T-helper 2 cell treated with Interferon-gamma antibody and Interleukin-4, amounts not matched to agents 100 ng/mL and 5 ng/mL, for 36 hours (primary cell): ENCODE data around the gene RORB. TPM values are rescaled to one million over a fixed set of nuclear protein-coding genes. Genes with fewer than 3 reads are reported as not detected.

Source experiments
- intact Hi-C: fragments of 100-400 bp; cut with micrococcal nuclease; formaldehyde crosslinking; loops from one replicate; pipeline ENCODE4 v1.15.1; 2023
- total RNA-seq: library from RNA; stranded (reverse); gene quantifications from 2 replicates; pipeline ENCODE4 v1.2.3, GENCODE V29; 2022

The RORB gene
- total RNA-seq, 1 donor from 2014 or later: 0.14 TPM

DNA sequence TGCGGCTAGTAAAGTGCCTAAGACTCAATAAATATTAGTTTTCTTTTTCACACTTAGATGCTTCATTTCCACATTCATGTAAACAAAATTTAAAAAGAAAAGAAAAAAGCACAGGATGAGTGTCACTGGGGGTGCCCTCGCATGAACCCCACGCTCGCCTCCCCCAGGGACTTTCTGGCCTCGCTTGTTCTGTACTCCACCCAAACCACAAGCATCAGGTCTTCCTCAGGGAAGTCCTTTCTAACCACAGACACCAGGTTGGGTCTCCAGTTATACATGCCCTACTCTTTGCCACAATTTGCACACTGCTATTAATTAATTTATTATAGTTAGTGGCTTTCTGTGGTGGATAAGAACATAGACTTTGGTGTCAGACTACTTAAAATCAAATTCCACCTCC lies 92.4 kb downstream of the RORB start:
- intact Hi-C loops: no loop called here

DNA sequence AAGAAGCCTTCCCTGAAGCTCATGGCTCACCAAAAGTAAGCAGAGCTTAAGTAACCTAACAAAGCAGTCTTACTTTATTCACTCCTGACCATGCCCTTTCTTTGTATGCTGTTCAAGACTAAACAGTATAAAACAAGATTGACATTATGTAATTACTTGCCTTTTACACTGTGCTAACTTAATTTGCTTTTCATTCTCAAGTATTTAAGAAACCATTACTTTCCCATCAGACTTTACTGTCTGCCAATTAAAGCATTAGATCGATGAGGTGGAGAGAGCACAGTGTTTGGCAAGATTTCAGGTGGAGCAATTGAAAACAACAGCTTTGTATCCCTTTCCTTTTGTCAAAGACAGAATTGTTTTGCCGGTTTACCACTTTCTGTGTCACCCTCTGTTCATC lies 98.2 kb downstream of the RORB start:
- intact Hi-C loops: no loop called here

DNA sequence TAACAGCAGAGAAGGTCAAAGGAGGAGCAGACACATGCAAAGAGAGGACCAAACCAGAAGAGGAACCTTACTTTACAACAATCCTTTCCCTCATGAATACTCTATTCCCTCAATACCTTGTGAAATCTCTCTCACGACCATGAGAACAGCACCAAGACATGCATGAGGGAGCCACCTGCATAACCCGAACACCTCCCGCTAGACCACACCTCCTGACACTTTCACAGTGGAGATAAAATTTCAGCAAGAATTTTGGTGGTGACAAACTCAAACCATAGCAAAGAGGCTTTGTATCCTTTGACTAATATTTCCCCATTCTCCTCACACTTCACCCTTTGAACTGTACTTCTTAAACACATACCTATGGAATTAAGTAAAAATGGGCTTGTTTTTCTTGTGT lies 101.7 kb downstream of the RORB start:
- intact Hi-C loops: no loop called here

DNA sequence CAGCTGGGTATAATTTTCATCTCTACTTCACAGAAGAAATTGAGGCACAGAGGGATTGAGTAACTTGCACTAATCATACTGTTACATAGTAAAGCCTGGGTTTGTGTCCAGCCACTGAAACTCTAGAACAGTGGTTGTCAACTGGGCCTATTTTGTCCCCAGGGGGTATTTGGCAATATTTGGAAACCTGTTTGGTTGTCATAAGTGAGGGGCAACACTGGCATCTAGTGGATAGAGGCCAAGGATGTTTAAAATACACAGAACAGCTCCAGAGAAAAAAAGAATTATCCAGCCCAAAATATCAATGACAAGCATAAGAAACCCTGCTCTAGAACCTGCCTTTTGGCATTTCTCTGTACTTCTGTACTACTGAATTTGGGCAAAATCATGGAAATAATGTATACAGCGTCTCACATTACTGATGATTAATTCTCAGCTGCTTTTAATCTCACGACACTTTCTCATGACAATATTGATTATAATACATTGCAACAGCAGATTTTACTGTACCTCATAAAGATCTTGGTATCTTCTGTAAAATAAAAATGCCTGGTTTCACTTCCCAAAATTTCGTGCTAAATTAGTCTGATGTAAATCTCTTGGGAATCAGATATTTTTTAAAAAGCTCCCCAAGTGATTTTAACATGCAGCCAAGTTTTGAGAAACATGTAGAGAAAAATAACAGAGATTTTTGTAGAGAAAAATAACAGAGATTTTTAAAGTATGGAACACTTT lies 112.7 kb downstream of the RORB start:
- intact Hi-C loops: no loop called here

DNA sequence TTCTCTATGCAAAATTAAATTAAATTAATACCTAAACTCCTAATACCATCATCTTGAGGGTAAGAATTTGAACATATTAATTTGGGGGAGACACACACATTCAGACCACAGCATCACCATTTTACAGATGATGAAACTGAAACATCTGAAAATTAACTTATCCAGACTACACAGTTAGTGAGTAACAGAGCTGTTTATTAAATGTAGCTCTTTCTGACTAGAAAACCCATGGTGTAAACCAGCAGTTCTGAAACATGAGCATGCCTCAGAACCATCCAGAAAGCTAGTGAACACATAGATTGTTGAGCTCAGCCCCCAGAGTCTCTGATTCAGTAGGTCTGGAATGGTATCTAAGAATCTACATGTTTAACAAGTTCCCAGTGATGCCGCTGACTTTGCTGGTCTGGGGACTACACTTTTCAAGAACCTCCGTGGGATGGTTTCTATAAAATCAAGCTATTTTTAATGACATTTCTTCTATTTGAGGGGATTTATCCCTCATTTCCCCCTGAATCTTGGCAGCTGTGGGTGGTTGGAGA lies 113.5 kb downstream of the RORB start:
- intact Hi-C loops: no loop called here

DNA sequence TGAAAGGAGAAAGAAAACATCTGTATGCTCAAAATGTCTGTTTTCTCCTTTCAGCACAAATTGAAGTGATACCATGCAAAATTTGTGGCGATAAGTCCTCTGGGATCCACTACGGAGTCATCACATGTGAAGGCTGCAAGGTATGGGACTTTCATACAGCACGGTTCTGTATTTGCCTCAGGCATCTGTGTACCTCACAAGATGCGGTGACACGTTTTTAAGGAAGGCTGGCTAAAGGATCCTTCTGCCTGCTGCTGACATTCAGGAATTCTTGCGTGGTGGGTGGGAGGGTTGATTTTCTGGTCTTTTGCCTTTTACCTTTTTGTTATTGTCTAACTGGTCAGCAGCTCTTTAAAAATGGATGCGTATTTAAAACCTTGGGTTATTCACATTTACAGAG lies 133.1 kb downstream of the RORB start:
- intact Hi-C loops: no loop called here

DNA sequence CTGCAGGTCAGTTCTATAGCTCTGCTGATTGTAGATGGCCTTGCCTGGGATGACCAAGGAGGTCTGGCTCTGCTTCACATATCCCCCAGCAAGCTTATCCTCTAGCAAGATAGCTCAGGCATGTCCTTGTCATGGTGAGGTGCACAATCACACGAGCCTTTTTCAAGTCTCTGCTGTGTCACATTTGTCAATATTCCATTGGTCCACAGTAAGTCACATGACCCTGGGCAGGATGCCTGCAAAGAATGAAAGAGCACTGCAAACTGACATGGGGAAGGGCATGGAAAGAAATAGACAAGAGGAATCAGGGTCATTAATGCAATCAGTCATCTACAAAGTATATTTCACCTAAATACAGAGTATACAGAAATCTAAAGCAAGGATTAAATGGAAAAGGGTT lies 142.0 kb downstream of the RORB start:
- intact Hi-C loops: no loop called here

DNA sequence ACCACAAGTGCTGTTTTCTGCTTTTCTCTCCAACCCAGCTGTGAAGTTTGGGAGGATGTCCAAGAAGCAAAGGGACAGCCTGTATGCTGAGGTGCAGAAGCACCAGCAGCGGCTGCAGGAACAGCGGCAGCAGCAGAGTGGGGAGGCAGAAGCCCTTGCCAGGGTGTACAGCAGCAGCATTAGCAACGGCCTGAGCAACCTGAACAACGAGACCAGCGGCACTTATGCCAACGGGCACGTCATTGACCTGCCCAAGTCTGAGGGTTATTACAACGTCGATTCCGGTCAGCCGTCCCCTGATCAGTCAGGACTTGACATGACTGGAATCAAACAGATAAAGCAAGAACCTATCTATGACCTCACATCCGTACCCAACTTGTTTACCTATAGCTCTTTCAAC lies 145.2 kb downstream of the RORB start:
- intact Hi-C loops: no loop called here

DNA sequence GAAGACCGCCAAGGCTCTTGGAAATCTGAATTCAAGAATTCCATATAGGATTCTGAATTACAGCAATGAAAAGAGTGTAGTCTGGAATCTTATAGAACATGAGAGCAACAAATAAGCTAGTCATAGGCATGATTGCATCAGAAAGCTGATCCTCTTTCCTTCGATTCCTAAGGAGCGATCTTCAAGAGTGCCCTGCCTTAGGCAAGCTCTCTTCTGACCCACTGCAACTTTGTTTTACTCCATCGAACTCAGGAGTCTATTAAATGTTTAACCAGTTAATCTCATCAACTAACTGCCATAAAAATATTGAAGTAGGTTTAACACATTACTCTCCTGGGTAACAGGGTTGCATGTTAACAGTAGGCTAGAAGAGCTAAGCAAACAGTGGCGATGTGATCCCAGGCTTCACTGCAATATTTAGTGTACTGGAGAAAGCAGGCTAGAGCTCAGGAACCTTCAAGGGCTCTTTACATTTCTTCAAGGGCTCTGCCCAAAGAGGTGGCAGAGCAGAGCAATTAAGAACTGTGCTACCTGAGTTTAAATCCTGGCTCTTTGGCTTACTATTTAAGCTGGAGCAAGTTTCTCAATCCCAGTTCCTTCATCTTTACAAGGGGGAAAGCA lies 146.3 kb downstream of the RORB start:
- intact Hi-C loops: no loop called here

DNA sequence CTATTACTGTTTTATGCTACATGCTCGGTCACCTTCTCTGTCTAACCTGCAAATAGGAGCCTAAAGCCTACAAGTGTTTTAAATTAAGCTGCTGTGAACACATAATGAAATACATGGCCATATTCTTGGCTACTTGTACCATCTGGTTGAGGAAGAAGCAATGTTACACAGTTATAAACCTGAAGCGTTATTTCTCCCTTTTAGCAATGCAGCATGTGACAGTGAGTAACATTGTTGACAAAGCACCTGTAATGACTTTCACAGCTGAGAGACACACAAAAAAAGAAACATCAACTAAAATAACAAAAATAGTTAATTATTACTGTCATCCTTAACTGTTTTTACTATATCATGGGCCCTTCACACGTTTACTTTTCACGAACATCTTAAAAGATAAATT lies 146.9 kb downstream of the RORB start:
- intact Hi-C loops: loop anchor here (2.0 kb wide), 1 partner anchor 1443 kb away; no protein-coding TSS in a partner anchor

DNA sequence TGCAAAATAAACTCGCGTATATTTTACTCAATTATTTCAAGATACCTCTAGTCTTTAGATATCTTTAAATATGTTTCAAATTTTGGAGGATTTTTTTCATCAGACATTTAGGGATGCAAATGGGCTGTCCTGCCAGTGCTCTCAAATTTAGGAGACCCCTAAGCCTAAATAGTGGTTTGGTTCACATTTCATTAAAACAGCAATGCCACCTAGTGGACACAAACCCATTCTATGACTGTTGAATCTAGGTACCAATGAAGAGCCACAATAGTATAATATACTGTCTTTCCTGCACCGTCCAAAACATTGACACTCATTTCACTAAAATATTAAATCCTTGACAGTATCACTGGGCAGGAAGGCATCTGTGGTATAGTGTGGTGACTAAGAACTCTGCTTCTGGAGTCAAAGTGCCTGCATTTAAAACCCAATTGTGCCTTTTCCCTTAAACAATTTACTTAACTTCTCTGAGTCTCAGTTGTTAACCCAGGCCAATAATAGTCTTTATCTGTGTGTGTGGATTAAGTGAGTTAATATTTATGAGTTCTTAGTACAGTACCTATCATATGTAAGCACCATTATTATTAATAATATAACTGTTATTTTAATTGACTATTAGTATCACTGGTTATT lies 148.0 kb downstream of the RORB start:
- intact Hi-C loops: loop anchor here (2.0 kb wide), 1 partner anchor 1444 kb away; no protein-coding TSS in a partner anchor

DNA sequence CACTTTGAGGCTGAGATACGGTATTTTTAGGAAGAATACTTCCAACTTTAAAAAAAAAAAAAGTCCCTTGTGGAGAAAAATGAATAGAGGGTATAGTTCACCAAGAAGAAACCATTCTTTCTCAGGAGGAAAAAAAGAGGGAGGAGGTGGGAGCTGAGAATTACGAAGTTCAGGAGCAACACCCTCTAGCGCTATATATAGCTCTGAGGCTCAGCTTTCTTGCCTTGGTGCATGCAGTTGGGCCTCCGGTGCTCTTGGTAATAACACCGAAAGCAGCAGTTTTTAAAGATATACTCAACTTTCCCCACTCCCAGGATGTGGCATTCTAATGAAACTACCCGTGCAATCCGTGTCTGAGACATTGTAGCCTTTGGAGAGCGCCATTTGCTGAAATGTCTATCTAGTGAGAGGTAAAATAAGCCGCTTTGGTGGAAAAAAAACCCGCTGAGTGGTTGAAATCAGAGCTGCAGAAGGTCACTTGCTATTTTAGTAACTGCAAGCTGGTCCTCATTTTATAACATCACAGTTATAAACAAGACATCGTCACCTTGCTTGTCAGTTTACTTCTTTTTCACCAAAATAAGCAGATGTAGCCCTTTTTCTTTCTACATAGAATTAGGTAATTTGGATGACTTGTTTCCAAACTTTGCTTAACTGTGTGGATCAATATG lies 156.4 kb downstream of the RORB start:
- intact Hi-C loops: no loop called here

DNA sequence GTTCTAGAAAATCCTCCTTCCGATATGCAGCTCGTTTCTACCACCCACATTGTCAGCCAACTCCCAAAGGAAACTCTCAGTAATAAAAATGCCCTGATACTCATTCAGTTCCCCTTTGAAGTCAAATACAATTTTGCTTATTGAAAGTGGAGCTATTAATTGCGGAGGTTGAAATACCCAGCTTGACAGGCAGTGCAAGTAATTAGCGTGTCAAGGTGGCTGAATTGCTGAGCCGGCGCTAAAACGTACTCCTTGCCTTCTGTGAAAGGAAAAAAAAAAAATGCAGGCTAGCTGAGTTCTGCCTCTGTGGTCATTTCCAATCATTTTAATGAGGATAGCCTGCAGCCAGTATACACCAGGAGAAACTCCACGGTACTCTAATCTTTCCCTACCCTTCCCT lies 165.5 kb downstream of the RORB start:
- intact Hi-C loops: no loop called here

DNA sequence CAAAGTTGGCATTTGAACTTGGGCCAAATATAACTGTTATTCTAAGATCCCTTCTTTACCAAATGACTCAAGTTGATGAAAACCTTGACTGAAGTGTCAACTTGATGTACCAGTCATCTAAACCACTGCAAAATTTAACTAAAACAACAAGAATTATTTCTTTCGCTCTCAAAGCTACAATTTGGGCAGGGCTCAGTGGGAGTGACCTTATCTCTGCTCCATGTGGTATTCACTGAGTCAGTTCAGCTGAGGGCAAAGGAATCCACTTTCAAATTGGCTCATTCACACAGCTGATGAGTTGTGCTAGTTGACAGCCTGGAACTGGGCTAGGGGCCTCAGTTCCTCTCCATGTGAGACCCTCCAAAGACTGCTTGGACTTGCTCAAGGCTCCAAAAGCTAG lies 166.3 kb downstream of the RORB start:
- intact Hi-C loops: no loop called here

DNA sequence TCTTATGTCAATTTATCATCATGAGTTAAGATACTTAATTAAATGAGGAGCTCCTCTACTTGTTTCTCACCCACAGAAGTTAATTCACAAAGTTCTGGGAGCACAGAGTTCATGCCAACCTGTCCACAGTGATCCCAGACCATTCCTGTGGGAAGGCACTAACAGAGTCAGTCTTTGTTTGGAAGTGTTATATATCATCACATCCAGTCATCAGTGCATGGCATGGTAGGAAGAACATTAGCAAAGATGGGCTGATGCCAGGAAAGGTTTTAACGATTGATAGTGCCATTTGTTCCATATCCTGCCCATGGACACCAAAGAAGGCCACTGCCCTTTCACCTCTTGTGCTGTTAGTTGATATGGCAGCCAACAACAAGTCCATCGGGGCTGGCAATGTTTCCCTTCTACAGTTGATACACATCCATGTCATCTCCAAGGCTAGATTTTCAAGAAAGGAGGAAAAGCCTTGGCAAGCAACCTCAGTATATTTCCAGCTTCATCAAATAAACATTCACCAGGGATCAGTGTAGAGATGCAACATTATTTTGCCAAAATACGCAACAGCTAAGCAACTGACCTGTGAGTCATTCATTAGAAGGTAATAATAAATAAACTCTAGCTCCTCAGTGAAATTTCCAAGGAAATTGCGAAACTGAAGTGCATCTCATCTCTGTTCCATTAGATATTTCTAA lies 169.6 kb downstream of the RORB start:
- intact Hi-C loops: no loop called here

DNA sequence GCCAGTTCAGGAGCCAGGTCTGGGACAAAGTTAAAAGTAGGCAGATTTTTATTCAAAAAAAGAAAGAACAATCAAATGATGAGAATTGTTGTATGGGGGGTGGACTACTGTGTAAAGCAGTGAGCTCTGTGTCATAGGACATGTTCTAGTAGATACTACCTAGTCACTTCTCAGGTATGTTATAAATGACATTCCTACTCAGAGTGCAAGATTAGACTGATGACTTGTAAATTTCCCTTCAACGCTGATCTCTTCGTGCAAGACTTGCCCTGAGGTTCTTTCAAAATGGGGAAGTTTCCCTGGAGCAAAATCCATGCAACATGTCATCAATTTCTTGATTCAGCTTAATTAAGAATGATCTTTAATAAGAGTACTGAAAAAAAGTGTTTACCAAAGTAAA lies 175.1 kb downstream of the RORB start:
- intact Hi-C loops: no loop called here

DNA sequence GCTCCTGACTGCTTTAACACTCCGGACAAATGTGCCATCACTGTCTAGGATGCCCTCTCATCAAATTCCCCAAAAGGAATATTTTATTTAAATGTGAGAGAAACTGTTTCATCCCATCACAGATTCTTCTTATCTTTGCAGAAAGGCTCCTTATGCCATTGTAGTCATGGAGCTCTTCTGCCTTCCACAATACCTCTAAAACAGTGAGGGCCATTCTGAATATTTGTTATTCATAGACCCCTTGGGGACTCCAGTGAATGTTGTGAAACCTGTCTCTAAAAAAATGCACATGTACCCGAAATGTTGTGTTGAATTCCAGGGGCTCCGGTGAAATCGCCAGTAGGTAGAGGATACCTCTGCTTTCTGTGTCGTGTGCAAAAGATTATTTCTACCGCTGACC lies 176.9 kb downstream of the RORB start:
- intact Hi-C loops: no loop called here

DNA sequence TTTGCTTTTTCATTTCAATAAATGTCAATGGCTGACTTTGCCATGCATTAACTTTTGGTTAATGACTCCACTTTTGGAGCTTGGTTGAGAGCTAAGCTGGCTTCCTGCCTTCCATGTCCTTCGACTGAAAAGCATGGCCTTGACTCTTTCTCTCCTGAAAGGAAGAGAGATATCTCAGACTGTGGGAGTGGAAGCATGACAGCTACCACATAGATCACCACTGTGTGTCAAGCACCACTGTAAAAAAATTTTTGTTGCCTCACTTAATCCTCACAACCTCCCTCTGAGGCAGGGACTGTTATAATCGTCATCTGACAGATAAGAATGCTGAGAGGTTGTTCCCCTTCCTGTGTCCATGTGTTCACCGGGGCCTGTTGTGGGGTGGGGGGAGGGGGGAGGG lies 184.8 kb downstream of the RORB start:
- intact Hi-C loops: no loop called here

DNA sequence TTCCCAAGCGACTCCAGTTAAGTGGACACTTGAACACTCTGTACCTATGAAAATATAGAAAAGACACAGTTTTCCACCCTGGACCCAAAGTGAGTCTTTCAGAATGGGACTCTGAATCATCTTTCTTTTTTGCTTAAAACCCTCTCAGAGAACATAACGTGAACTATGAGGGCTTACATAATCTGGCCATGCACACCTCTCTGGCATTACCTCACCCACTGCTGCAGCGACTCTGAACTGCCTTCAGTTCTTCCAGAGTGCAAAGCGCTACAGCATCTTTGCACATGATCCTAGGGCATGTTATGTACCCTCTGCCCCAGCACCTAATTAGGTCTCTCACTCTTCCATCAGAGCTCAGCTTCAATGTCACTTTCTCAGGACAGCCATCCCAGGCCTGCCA lies 186.2 kb downstream of the RORB start:
- intact Hi-C loops: no loop called here

DNA sequence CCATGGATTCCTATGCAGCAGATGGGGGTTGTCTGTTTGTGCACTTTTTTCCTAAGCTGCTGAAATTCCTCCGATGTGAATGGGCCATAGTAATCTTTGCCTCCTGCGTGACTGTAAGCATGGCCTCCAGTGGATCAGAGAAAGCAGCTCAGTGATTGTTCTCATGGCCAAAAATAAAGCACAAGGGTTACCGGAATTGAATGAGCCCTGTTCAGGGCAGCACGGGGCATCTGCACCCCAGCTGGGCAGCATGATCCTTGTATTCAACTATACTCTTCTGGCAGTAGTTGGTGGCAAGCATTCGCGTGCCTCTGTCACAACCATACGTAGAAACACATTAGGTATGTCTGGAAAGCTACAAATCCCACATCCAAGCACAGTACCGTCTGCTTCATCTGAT lies 193.9 kb downstream of the RORB start:
- intact Hi-C loops: no loop called here

DNA sequence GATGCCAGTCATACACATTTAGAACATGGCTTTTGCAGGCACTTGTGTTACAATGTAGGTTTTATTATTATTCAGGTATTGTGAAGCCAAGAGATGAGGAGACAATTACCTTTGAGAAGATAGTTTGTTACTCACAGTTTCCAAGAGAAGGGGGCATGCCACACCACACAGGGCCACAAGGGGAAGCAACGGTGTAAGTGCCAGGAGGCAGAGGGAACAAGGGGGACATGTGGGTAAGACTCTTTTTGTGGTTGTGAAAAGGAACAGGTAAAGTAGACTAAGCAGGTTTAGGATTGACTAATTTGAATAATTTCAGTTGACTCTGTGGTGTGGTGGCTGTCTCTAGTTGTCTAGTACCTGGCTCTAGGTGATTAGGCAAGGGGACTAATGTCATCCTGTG lies 199.4 kb downstream of the RORB start:
- intact Hi-C loops: no loop called here
